ENCODE measurements around the gene DGCR8. TPM values are rescaled to one million over a fixed set of nuclear protein-coding genes. Genes with fewer than 3 reads are reported as not detected.

DGCR8 gene
- total RNA-seq, 1 donor from 2014 or later = 29.5 TPM

- peaks cover 16% of the 10 kb centered on the region for H3K36me3 ChIP-seq
- DNase-seq (no peak), ATAC-seq (no peak)
- H3K9me3 ChIP-seq = no peaks in the 10 kb centered on the region
- intact Hi-C loops (cut with DNase I) = no loop called here
- peaks cover 59% of the 10 kb centered on the region for H3K4me1 ChIP-seq
- H3K27me3 ChIP-seq (ENCODE audit: low read depth) = no peaks in the 10 kb centered on the region
- no peak overlapping the region for H3K27ac ChIP-seq
- TF ChIP-seq CTCF (IDR thresholded peaks at IDR 0.05) = no peak
- H3K4me3 ChIP-seq = no peak overlapping the region
Measured at GRCh38 chr22:20136603-20136873, 56.5 kb downstream of the DGCR8 start.

DNA sequence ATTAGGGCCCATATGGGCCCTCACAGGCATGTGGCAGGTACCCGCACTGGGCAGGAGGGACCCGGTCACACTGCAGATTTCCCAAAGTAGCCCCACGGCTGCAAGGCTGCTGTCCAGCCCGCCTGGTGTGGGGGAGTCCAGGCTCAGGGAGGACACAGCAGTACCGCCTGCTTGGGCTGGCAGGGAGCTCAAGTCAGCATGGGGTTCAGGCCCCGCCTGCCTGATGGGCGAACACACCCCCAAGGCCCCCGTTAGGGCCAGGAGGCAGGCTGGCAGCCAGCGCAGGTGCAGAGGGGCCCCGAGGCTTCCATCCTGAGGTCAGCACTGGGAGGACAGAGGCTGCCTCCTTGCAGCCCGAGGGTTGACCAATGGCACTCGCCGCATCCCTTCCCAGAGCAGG, 57.1 kb downstream of the DGCR8 start:
- intact Hi-C loops (cut with DNase I) = no loop called here
- Histone ChIP-seq H3K27ac (no peak overlapping the region), H3K4me1 (peaks cover 59% of the 10 kb centered on the region), H3K4me3 (no peak overlapping the region), H3K27me3 (ENCODE audit: low read depth) (no peaks in the 10 kb centered on the region), H3K9me3 (no peaks in the 10 kb centered on the region), H3K36me3 (peaks cover 18% of the 10 kb centered on the region)
- TF ChIP-seq CTCF (IDR thresholded peaks at IDR 0.05) = no peak
- DNase-seq (no peak), ATAC-seq (no peak)

- TF ChIP-seq CTCF (IDR thresholded peaks at IDR 0.05) = no peak
- H3K9me3 ChIP-seq = no peaks in the 10 kb centered on the region
Measured at GRCh38 chr22:20137671-20138416, 57.8 kb downstream of the DGCR8 start.

GRCh38 chr22:20138417-20138738, 58.3 kb downstream of the DGCR8 start:
- H3K27ac ChIP-seq = no peak overlapping the region
- peaks cover 48% of the 10 kb centered on the region for H3K4me1 ChIP-seq
- ATAC-seq = no peak
- DNase-seq = no peak
- no peak overlapping the region for H3K4me3 ChIP-seq
- H3K27me3 ChIP-seq (ENCODE audit: low read depth) = no peaks in the 10 kb centered on the region
- H3K9me3 ChIP-seq = no peaks in the 10 kb centered on the region
- peaks cover 25% of the 10 kb centered on the region for H3K36me3 ChIP-seq
- no peak for TF ChIP-seq CTCF (IDR thresholded peaks at IDR 0.05)
- intact Hi-C loops (cut with DNase I) = no loop called here

More at GRCh38 chr22:20137671-20138416, 57.8 kb downstream of the DGCR8 start:
- Histone ChIP-seq H3K4me1 (peaks cover 53% of the 10 kb centered on the region), H3K4me3 (no peak overlapping the region), H3K27me3 (ENCODE audit: low read depth) (no peaks in the 10 kb centered on the region), H3K27ac (no peak overlapping the region), H3K36me3 (peaks cover 20% of the 10 kb centered on the region)
- intact Hi-C loops (cut with DNase I) = no loop called here
- ATAC-seq (peak in 1 of 2 donors; percentile 30), DNase-seq (no peak)

GRCh38 chr22:20138868-20139267, 58.8 kb downstream of the DGCR8 start:
- no peak for DNase-seq
- peaks cover 43% of the 10 kb centered on the region for H3K4me1 ChIP-seq

More at GRCh38 chr22:20138868-20139267, 58.8 kb downstream of the DGCR8 start:
- ATAC-seq = no peak
- no peaks in the 10 kb centered on the region for H3K27me3 ChIP-seq (ENCODE audit: low read depth)
- TF ChIP-seq CTCF (IDR thresholded peaks at IDR 0.05) = no peak
- H3K9me3 ChIP-seq = no peaks in the 10 kb centered on the region
- H3K4me3 ChIP-seq = no peak overlapping the region
- H3K36me3 ChIP-seq = peaks cover 28% of the 10 kb centered on the region
- no peak overlapping the region for H3K27ac ChIP-seq
- intact Hi-C loops (cut with DNase I) = no loop called here
